ENCODE data around the gene KLK11.
"Not testable (repeated sequence)": the region's sequence is repeated elsewhere in the genome, so short reads cannot be mapped to it uniquely, and the experiment has no call there.

KLK11 gene

DNA sequence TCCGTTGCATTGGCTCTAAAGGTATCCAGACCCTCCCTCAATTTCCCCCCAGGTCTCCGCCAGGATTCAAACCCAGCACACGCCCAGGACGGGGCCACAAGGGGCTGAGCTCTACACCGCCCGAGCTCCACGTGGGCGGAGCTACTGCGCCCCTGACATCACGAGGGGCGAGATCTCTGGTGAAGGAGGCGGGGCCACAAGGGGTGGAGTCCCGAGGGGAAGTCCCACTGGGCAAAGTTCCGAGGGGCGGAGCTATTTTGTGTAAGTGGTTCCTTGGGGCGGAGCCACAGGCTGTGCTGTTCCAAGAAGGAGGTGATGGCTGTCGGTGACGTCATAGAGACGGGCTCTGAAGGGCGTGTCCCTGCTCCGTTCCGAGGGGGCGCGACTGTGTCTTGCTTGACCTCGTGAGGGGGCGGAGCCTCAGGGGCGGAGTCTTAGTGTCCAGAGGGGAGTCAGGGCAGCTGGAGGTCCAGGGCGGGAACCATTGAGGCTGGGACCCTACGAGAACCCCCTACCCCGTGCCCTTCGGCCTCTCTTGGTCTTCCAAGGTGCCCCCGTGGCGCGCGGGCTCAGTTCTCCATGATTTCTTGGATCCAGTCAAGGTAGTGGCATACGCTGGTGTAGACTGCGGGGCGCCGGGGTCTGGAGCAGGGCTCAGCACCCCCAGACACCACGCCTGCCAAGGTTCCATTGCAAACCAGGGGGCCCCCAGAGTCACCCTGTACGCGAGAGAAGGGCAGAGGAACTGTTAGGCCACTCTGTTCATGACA lies 23.7 kb downstream of the KLK11 start:
- DNase-seq = no peak

- DNase-seq = no peak
Measured at GRCh38 chr19:51002089-51002532, 24.3 kb downstream of the KLK11 start.

DNA sequence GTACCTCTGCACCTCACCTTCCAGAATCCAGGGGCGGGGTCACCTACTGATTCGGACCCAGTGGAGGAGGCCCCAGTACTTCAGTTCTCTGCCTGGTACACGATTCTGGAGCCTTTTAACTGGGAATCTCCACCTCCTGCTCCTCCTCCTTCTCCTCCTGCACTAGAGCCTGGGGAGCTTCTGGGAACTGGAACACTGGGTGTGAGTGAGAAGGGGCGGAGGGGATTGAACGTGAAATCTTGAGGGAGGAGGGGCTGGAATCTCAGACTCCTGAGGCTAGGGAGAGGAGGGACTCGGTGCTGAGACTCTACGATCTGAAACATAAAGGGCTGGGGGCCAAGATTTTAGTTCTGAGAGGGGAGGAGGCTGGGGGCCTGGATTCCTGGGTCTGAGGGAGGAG lies 24.9 kb downstream of the KLK11 start, which contains the start of gene KLK8:
TSS of gene KLK8 (minus strand) at position 90 of the 400 bp plus-strand sequence. CDS start 437 bp downstream, outside the sequence.
- no peak for DNase-seq

- no peak for DNase-seq
Measured at GRCh38 chr19:51000981-51001380, 25.4 kb downstream of the KLK11 start.

DNA sequence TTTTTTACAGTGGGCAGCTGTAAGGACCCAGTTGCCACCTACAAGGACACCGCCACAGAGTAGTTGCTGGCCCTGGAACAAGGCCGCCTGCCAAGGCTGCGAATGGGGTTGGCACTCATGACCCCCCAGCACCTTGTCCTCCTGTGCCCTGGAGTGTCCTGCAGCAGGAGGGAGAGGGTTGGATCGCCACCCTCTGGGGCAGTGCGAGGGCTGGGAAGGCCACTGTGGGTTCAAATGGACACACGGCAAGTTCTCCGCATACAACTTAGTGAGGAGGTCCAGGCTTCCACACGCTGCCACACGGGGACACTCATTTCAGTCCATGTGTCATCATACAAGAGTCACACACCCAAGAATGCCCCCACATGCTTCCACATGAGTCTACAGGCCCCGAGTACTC lies 26.0 kb downstream of the KLK11 start:
- no peak for DNase-seq

DNA sequence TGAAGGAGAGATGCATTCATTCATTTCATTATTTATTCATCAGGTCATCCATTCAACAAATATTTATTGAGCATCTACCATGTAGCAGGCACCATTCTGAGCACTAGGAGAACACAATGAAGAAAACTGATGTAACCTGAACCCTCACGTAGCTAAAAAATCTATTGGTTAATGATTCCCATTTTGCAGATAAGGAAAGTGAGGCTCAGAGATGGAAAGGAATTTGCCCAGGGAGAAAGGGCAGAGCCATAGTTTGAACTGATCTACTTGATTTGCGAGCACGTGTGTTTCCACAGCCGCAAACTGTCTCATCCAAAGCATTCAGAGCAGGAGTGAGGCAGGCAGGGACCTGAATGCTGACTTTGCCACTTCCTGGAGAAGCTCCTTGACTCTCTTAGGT lies 27.7 kb downstream of the KLK11 start:
- no peak for DNase-seq

DNA sequence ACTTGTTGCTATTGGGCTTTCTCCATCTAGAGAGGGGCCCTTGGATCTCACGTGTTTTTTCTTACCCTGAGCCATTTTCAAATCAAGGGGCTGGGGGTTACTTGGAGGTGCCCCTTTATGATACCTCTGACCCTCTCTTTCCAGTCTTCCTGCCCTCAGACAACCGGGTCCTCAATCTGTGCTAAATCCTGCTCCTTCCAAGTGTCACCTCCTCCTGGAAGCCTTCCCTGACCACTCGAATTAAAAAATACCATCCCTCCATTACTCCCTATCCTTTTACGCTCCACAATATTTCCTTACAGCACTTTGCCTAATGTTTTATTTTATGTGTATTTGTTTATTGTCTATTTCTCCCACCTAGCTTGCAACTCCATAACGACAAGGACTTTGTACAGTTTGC lies 28.4 kb downstream of the KLK11 start:
- DNase-seq = no peak

- DNase-seq = no peak
Measured at GRCh38 chr19:50994129-50994528, 32.3 kb downstream of the KLK11 start.

DNA sequence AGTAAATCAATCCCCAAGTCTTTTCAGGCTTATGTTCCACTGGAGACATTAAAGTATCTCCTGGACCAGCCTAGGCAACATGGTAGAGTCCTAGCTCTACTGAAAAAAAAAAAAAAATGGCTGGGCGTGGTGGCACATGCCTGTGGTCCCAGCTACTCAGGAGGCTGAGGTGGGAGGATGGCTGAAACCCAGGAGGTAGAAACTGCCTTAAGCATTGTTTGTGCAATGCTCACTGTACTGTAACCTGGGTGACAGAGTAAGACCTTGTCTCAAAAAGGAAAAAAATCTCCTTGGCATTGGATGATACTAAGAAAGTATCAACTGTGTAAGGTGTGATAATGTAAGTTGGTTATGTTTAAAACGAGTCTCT lies 33.8 kb downstream of the KLK11 start:
- DNase-seq = no peak

GRCh38 chr19:50984416-50984815 lies 42.0 kb downstream of the KLK11 start:
- DNase-seq = not testable (repeated sequence)

GRCh38 chr19:50983625-50984292 lies 42.7 kb downstream of the KLK11 start, which contains the start of gene KLK7:
KLK7 (minus strand) TSS chr19:50983917; CDS start chr19:50982399, 1,518 bp downstream.
- DNase-seq = no peak

- no peak for DNase-seq
Measured at GRCh38 chr19:50982186-50982585, 44.2 kb downstream of the KLK11 start.

GRCh38 chr19:50981587-50982146 lies 44.7 kb downstream of the KLK11 start:
- no peak for DNase-seq

GRCh38 chr19:50980208-50980607 lies 46.2 kb downstream of the KLK11 start:
- DNase-seq = no peak

DNA sequence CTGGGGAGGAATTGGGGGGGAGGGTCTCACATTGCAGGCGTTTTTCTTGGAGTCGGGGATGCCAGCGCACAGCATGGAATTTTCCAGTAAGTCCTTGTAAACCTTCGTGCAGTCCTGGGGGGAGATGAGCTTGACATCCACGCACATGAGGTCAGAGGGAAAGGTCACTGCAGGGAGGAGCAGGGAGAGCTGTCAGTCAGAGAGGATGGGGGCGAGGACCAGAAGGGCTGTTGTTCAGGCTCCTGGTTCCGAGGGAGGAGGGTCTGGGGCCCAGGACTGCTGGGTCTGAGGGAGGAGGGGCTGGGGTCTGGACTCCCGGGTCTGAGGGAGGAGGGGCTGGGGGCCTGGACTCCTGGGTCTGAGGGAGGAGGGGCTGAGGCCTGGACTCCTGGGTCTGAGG lies 46.7 kb downstream of the KLK11 start:
- no peak for DNase-seq

GRCh38 chr19:50978772-50979390 lies 47.5 kb downstream of the KLK11 start:
- DNase-seq = no peak

DNA sequence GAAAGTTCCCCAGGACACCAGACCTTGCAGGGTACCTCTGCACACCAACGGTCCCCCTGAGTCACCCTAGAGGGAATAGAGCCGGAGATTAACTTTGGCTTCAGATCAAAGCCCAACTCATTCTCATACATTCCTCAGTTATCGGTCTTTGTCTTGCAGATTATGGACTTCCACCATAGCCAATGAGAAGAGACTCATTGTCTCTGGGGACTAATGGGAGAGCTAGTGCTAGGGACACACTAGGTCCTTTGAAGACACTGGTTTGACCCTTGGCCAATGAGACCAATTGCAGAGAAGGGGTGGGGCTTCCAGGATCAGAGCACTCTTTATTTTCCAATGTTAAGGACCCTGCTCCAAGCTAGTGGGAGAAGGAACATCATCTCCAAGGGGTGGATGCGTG lies 48.8 kb downstream of the KLK11 start:
- DNase-seq = no peak

DNA sequence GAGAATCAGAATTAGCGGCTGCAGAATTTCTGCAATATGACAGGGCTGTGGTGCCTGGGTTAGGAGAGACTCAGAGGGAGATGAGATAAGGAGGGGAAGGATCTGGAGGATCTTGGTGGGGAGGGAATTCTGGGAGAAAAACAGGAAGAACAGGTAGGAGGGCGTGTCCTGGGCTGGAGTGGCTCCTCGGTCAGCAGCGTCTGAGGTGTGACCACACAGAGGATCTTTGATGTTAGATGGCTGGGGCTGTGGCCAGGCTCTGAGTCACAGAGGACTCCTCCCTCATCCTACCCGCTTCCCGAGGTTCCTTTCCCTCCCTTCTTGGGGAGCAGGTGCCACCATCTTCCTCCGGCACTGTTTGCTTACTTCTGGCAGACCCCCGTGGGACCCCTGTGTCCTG lies 50.6 kb downstream of the KLK11 start:
- DNase-seq = no peak

DNA sequence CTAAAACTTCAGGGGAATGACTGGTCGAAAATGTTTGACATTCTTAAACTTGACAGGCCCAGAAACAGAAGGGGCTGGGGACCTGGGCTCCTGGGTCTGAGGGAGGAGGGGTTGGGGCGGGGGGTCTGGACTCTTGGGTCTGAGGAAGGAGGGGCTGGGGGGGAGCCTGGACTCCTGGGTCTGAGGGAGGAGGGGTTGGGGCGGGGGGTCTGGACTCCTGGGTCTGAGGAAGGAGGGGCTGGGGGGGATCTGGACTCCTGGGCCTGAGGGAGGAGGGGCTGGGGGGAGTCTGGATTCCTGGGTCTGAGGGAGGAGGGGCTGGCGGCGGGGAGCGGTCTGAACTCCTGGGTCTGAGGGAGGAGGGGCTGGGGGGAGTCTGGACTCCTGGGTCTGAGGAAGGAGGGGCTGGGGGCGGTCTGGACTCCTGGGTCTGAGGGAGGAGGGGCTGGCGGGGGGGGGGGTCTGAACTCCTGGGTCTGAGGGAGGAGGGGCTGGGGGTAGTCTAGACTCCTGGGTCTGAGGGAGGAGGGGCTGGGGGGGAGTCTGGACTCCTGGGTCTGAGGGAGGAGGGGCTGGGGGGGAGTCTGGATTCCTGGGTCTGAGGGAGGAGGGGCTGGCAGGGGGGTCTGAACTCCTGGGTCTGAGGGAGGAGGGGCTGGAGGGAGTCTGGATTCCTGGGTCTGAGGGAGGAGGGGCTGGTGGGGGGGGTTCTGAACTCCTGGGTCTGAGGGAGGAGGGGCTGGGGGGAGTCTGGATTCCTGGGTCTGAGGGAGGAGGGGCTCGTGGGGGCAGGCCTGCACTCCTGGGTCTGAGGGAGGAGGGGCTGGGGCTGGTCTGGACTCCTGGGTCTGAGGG lies 51.5 kb downstream of the KLK11 start:
- DNase-seq = no peak

GRCh38 chr19:50972795-50973376 lies 53.5 kb downstream of the KLK11 start:
- no peak for DNase-seq

Measured in T1000 (cell line).